ENCODE data around the gene TUG1. TPM values are rescaled to one million over a fixed set of nuclear protein-coding genes. Genes with fewer than 3 reads are reported as not detected.

Gene TUG1
- total and polyA plus RNA-seq, 9 of the 15 experiments (the other 6 are each of a cell fraction or from before 2014, with no cell fraction given) = 24.7 to 132 (median 58.9) TPM

DNA sequence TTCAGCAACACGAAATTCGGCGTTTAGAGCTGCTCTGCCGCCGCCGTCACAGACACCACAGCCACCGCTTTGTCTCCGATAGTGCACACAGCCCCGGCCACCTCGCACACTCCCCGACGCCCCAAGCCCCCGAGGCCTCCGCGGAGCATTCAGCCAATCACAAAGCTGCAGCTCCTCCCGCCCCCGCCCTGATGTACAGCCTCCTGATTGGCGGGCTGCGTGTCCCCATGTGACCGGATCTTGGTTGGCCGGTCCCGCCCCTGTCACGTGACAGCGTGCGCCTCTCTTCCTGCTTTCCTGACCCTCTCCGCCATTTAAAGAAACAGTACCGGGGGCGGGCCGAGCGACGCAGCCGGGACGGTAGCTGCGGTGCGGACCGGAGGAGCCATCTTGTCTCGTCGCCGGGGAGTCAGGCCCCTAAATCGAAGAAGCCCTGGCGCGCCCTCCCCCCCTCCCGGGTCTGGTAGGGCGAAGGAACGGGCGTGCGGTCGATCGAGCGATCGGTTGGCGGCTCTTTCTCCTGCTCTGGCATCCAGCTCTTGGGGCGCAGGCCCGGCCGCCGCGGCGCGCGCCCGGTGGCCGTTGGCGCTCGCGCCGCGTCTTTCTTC is at the start of gene TUG1 (continued):
- no peak for TF ChIP-seq PBX2 (CRISPR knock-in tag; IDR thresholded peaks at IDR 0.05; ENCODE audit: low read depth)
- no peak for TF ChIP-seq PBX2 (tag; conservative IDR thresholded peaks at IDR 0.05; ENCODE audit: low read depth)
- no peak for TF ChIP-seq ZBTB34 (CRISPR knock-in tag; IDR thresholded peaks at IDR 0.05)
- 0 out of 2 replicates have a peak, but pooled peaks have one; percentile 35 for TF ChIP-seq POLR2H (tag; IDR thresholded peaks at IDR 0.05; ENCODE audit: low read depth)
- no peak for TF ChIP-seq SRF (CRISPR knock-in tag; IDR thresholded peaks at IDR 0.05)
- TF ChIP-seq SMARCE1 (IDR thresholded peaks at IDR 0.05) = no peak
- no peak for TF ChIP-seq ELK1 (CRISPR knock-in tag; IDR thresholded peaks at IDR 0.05)
- TF ChIP-seq FOS (IDR thresholded peaks at IDR 0.05; ENCODE audit: extremely low read depth, insufficient read length) = peak; percentile 71
- peak; percentile 15; the same call in 1 of the 2 replicates for TF ChIP-seq SMAD4 (CRISPR knock-in tag; conservative IDR thresholded peaks at IDR 0.05)
- no peak for TF ChIP-seq MAFF (IDR thresholded peaks at IDR 0.05; ENCODE audit: low read length)
- TF ChIP-seq FOXJ3 (CRISPR knock-in tag; IDR thresholded peaks at IDR 0.05) = no peak
- TF ChIP-seq, protein P1, sequence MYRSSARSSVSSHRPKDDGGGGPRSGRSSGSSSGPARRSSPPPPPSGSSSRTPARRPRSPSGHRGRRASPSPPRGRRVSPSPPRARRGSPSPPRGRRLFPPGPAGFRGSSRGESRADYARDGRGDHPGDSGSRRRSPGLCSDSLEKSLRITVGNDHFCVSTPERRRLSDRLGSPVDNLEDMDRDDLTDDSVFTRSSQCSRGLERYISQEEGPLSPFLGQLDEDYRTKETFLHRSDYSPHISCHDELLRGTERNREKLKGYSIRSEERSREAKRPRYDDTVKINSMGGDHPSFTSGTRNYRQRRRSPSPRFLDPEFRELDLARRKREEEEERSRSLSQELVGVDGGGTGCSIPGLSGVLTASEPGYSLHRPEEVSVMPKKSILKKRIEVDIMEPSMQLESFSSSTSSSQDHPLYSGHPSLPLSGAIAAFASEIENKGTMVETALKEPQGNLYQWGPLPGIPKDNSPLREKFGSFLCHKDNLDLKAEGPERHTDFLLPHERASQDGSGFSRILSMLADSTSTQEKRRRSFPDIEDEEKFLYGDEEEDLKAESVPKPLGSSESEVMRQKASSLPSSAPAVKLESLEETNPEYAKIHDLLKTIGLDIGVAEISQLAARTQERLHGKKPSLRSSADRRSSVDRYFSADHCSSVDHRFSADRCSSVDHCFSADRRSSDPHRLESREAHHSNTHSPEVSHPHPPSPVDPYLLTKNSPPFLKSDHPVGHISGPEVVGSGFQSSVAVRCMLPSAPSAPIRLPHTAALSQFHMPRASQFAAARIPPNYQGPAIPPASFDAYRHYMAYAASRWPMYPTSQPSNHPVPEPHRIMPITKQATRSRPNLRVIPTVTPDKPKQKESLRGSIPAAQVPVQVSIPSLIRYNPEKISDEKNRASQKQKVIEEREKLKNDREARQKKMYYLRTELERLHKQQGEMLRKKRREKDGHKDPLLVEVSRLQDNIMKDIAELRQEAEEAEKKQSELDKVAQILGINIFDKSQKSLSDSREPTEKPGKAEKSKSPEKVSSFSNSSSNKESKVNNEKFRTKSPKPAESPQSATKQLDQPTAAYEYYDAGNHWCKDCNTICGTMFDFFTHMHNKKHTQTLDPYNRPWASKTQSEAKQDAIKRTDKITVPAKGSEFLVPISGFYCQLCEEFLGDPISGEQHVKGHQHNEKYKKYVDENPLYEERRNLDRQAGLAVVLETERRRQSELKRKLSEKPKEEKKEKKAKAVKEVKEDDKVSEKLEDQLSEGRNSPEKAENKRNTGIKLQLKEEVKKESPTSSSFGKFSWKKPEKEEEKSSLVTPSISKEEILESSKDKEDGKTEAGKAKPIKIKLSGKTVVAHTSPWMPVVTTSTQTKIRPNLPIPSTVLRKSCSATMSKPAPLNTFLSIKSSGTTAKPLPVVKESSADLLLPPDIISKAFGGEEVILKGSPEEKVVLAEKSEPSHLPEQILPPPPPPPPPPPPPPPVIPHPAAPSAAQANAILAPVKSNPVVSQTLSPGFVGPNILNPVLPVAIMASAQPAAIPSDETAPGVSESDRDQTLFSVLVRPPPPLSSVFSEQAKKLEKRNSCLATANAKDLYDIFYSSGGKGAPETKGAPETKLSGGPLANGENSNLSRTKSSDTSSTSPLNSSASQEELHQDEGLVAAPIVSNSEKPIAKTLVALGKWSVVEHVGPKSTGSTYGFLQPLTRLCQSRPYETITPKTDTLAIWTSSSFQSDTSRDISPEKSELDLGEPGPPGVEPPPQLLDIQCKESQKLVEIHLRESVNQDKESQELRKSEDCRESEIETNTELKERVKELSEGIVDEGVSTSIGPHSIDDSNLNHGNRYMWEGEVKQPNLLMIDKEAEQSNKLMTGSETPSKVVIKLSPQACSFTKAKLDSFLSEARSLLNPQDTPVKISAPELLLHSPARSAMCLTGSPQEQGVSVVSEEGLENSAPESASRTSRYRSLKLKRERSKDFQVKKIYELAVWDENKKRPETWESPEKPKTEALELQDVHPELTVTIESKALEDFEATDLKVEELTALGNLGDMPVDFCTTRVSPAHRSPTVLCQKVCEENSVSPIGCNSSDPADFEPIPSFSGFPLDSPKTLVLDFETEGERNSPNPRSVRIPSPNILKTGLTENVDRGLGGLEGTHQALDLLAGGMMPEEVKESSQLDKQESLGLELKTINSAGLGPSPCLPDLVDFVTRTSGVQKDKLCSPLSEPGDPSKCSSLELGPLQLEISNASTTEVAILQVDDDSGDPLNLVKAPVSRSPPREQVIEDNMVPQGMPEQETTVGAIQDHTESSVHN (IDR thresholded peaks at IDR 0.05; ENCODE audit: borderline replicate concordance in 1 of 2, low read depth in 1 of 2) = no peak
- no peak for TF ChIP-seq FOXJ2 (tag; IDR thresholded peaks at IDR 0.05)
- no peak for TF ChIP-seq ZNF707 (CRISPR knock-in tag; conservative IDR thresholded peaks at IDR 0.05)
